Activated CD8-positive, alpha-beta memory T cell treated with anti-CD3 and anti-CD28 coated beads for 4 hours (primary cell): ENCODE results near the gene FOXA3.

Experiments used
- DNase-seq, 2 donors: peaks; one replicate each; pipeline ENCODE4 v3.0.0-alpha.2; 2020; ENCODE audit warnings: low read depth in 2 of 2

The FOXA3 gene

DNA sequence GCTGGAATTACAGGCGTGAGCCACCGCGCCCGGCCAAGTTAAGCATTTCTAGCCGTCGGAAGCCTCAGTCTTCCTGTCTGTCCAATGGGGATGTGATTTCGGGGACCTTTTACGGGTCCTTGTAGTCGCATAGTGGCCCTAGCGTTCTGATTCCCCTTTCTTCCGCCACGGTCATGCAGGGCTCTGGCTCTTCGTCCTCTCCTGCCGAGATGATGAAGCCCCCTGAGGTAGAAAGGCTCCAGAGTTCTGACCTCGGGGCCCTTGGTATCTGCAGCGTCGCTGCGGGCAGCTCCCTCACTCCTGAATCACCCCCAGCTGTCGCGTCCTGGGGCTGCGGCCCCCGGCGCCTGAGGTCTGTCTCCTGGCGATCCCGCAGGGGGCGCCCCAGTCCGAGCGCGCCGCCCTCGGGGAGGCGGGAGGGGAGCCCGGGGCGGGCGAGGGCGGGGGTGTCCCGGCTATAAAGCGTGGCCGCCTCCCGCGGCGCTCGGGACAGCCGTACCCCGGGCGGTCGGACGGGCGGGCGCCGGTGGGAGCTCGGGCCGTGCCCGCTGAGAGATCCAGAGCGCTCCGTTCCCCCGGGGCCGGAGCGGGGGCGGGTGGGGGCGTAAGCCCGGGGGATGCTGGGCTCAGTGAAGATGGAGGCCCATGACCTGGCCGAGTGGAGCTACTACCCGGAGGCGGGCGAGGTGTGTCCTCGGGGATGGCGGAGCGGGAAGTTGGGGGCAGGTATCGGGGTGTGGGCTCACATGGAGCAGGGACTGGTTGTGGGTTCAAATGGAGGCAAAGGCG is at the start of gene FOXA3:
FOXA3 (plus strand) TSS at position 487 of the 789 bp plus-strand sequence; CDS start at position 618, 131 bp downstream.
- no peak for DNase-seq

DNA sequence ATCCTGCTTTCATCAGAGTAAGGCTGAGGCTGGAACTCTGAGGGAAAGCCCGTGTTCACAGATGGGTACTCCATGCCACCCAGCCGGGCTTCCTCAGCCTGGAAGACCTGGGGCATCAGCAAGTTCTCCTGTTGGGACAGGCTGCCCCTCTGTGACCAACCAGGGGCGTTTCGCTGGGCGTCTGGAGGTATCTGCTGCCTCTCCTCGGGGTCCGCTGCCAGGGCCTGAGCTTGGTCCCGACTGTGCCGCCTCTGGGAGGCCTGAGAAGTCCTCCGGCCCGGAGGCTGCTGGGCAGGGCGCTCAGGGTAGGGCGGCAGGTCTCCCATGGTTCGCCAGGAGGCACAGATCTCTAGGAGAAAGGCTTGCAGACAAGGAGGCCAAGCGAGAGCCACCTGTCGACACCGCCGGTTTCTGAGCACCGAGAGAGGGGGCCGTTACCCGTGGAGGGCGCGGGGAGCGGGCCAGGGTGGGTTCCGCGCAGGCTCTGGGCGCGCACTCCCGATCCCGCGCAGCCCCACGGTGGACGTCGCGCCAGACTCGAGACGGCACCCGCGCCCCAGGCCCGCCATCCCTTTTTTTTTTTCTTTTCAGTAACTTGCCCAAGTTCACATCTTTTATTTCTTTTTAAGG is 49.2 kb upstream of the FOXA3 start, which contains the start of gene RSPH6A:
RSPH6A (minus strand) TSS at position 458 of the 630 bp plus-strand sequence; CDS start at position 326, 132 bp downstream.
- DNase-seq, result no peak

DNA sequence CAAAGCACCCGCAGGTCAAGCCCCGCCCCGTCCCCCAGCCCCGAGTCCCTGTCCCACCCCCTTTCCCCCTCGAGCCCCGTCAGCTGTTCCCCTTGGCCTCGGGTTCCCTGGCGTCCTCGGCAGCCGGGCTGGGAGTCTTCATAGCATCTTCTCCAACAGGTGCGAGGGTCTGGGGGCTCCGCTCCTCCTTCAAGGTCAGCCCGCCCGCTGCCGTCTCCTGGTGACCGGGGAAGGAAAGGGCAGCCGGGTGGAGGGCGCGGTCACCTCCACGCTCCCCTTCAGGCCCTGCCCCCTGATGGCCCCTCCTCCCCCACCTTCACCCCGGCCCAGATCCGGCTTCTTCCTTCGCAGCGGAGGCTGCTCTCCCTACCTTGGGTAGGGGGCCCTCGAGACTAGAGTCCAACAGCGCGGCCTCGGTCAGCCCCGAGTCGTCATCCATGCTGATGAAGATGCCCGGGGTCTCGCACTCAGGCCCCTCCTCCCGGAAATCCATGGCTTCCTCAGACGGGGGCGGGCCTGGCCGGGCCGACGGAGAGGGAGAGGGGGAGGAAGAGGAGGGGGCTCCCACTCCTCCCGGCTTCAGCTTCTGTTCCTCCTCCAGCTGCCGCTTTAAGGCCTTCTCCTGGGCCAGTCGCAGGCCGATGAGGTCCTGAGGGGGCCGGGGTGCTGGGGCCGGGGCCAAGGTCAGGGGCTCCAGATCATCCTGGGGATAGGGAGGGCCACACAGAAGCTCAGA is 48.5 kb upstream of the FOXA3 start:
- no peak for DNase-seq

DNA sequence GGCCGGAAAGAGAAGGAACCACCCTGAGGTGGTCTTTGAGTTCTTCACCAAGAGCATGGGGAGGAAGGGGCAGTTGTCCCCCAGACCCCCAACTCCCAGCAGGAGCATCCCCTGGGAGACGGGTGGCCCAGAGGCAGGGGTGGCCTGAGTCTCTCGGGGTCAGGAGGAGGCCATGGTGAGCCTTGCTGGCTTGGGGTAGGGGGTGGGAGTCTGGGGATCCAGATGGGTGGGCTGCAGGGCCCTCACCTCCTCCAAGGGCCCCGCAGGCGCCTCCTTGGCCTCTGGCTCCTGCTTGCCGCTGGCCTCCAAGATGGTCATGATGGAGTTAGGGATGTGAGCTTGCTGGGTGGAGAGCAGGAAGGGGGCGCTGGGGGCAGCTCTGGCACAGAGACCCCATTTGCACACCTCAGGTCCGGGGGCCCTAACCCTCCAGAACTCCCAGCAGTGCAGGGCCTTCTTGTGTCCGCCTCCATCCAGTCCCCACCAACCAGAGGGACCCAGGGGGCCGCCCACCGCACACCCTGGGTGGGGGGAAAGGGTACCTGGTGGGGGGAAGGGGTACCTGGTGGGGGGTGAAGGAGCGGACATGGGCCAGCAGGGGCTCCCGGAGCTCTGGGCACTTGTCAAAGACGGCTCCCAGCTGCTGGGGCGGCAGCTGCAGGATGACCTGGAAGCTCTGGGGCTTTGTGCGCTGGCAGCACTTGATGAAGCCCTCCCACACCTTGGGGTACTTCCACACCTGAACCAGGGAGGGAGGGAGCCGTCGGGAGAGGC is 47.7 kb upstream of the FOXA3 start:
- DNase-seq, result no peak

DNA sequence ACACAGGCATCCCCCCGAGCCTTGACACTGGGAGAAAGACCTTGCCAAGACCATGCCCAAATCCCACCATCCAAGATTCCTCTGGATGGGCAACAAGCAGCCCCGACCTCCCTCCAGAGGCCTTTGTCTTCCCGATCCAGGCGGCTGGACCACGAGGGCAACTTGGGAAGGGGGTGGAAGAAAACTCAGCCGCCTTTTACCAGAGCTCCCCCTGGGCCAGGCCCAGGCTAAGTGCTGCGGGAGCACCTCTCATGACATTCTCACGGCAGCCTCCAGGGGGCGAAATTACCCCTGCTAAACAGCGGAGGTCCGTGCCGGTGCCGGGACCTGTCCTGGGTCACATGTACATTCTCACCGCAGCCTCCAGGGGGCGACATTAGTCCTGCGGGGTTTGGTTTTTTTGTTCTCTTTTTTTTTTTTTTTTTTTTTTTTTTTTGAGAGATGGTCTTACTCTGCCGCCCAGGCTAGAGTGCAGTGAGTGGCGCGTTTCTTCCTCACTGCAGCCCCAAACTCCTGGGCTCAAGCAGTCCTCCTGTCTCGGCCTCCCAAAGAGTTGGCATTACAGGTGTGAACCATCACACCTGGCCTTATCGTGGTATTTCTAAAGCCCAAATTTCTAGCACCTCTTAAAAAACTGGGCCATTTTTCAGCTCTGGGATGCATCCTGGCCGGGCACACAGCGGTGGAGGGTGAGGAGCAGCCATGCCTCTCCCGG is 47.0 kb upstream of the FOXA3 start:
- DNase-seq, result peak; percentile 90 to 92

DNA sequence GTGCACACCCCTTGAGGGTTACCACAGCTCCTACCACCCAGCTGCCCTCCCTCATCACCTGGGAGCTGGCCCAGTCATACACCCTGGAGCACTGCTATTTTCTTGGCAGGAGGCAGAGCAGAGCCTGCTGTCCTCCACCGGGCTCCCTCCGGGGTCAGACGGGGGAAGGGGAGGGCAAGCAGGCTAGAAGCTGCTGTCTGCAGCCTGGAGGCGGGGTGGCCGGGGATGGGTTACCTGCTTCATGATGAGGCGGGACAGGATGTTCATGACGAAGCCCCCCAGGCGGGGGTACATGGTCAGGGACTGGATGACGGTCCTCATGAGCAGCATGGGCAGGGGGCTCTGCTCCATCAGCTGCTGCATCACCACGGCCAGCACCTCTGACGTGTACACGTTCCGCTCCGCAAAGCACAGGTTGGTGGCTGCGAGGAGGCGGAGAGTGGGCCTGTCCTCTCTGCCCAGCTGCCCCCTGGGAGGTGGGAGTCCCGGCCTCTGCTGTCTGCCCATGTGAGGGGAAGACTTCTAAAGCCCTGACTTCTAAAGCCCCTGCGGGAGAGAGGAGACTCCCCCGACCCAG is 46.3 kb upstream of the FOXA3 start:
- DNase-seq, result no peak

DNA sequence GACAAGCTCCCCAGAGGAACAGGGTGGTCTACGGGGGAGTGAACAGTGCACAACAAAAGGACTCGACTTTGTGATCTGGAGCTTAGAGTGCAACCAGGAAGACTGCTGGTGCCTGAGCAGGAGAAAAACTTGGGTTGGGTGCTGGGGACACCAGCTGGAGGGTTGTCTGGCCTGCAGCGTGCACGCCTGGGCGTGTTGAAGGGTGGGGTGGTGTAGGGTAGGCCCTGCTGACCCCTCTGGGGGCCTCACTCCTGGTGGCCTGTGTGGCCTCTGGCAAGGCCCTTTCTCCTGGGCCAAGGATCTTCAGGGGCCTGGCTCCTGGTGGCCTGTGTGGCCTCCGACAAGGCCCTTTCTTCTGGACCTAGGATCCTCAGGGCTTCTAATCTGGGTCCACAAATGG is 44.4 kb upstream of the FOXA3 start:
- DNase-seq, result no peak

DNA sequence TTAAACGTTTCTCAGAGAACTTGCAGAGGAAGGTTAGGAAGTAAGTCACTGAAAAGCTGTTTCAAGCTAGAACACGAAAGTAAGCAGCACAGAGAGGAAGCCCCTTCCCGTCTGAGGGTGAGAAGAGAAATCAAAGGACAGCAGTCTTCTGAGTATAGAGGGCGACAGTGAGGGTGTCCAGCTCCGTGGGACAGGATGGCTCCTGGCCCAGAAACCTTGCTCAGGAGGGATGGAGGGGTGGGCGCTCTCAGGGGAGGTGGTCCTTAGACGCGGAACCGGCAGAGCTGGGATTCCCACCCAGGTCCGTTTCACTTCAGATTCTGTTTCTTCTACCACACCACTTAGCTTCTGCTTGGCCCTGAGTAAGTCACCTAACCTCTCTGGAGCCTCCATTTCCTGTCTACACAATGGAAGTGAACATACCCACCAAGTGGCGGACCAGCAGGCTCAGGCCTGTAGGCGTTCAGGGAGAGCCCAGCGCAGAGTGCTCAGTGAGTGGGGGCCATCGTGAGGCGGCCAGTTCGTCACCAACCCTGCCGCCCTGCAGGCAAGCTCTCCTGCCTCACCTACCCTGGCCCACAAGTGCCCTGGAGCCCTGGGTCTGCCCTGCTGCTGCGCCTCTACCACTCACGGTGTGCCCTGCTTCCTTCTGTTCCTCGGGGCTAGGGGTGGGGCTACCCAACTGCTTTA is 43.6 kb upstream of the FOXA3 start:
- DNase-seq, result no peak

DNA sequence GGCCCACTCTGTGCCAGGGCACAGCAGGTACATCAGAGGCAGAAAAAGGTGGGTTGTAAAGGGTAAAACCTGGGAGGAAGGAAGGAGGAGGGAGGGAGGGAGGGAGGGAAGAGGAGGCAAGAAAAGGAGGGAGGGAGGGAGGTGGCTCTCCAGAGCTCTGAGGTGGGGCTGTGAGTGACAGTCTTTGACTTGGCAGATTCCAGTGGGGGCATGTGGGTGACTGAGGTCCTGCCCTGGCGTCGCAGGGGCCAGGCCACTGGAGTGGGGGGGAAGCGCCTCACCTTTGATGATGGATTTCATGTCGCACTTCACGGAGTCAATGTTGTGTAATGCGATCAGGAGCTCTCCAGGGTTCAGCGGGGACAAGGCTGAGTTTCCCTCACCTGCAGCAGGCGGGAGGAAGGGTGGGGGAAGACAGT is 43.0 kb upstream of the FOXA3 start:
- DNase-seq, result no peak

DNA sequence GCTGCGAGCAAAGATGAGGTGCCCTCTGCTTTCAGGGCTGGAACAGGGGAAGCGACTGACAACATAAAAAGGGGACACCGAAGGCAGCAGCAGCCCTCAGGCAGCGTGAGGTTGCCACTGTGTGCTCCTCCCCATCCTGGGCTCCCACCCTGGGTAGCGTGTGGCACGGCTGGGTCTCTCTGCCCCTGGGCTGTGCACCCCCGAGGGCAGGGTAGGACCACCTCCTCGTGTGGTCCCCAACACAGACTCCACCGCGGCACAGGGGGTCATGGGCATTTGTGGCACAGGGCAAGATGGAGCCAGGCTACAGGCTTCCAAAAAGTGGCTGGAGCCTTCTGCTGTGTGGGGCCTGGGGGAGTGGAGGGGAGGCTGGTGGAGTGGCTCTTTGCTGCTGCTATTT is 42.6 kb upstream of the FOXA3 start:
- no peak for DNase-seq

DNA sequence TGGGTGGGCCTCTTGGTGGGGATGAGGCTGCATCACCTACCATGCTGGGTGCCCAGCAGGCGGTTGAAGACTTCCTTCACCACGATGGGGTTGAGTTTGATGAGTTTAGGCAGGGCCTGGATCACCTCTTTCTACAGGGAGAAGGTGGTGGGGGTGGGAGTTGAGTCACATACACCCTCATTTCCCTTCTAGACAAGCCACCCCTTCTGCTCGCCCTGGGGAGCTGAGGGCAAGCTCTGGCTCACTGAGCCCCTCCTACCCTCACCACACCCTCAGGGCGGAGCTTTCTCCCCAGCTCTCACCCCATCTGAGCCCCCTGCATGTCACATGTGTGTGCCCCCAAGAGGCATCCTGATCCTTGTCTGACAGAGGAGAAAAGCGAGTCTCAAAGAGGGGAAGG is 41.4 kb upstream of the FOXA3 start:
- no peak for DNase-seq

DNA sequence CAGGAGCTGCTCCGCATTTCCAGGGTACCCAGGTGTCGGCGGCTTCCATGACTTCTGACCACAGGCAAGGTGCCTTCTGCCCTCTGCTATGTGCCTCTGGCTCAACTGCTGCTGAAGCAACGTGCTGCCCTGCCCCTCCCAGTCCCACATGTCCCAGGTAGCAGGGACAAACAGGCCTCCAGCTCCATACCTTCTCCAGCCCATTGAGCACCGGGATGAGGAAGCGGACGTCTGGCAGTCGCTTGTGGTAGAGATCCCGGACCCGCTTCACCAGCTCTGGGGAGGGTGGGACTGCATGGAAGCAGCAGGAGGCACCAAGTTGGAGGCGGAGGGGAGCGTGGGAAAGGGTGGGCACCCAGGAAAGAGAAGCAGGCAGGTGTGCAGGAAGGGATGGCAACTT is 40.9 kb upstream of the FOXA3 start:
- DNase-seq, result no peak

DNA sequence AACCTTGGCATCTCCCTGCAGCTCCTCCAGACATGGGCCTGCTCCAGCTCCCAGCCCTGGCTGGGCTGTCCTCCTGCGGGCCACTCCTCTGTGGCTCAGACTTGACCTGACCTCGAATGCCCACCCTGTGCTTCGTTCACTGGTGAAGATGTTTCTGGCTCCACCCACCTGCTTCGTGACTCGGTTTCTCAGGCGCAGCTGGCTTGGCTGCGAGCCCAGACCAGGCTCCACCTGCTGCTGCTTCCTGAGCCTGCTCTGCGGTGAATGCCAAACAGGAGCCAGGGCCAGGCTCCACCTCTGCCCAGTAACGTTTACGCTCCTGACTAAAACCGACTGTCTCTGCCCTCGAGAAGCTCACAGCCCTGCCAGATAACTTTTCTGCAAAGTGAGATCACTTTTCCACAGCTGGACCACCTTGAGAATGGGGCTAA is 40.1 kb upstream of the FOXA3 start:
- DNase-seq, result no peak

DNA sequence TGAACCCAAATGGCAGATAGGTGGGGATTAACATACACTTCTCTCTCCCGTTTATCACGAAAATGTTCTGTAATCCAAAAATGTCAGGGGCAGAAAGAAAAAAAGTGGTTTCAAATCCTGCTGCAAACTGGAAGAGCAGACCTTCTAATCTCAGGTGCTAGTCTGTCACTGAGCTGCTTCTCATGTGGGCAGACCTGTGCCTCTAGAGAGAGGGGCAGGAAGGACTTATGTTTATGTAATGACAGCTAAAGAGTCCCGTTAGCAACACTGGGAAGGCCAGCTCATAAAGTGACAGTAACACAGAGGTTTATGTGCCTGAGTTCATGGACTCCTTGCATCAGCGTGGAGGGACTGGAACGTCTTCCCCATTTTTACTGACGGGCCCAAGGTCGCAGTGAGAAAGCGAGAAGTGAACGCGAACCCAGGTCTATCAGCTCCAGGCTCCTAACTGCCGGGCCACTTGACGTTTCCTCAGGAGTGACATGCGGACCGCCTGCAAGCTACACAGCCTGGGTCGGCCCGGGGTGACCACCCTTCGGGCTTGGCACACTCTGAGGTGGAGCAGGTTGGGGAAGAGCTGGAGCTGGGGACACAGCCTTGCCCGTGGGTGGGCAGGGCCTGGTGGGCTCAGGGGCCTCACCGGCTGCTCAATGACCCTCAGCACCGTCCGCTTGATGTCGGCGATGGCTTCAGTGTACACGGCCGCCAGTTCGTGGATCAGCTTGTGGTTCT is 39.4 kb upstream of the FOXA3 start:
- DNase-seq, result no peak

DNA sequence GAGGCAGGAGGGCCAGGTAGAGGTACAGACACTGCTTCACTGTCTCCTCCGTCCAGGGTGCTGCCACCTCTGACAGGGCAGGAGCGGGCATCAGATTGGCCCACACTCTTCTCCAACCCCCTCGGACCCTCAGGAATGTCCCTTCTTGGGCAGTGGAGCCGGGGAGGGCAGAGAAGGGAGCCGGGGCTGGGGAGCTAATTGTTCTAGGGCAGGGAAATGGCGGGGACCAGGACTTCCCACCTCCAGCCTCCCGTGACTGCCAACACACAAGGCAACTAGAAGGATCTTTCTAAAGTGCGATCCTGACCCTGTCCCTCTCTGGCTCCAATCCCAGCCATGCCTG is 38.9 kb upstream of the FOXA3 start:
- no peak for DNase-seq

DNA sequence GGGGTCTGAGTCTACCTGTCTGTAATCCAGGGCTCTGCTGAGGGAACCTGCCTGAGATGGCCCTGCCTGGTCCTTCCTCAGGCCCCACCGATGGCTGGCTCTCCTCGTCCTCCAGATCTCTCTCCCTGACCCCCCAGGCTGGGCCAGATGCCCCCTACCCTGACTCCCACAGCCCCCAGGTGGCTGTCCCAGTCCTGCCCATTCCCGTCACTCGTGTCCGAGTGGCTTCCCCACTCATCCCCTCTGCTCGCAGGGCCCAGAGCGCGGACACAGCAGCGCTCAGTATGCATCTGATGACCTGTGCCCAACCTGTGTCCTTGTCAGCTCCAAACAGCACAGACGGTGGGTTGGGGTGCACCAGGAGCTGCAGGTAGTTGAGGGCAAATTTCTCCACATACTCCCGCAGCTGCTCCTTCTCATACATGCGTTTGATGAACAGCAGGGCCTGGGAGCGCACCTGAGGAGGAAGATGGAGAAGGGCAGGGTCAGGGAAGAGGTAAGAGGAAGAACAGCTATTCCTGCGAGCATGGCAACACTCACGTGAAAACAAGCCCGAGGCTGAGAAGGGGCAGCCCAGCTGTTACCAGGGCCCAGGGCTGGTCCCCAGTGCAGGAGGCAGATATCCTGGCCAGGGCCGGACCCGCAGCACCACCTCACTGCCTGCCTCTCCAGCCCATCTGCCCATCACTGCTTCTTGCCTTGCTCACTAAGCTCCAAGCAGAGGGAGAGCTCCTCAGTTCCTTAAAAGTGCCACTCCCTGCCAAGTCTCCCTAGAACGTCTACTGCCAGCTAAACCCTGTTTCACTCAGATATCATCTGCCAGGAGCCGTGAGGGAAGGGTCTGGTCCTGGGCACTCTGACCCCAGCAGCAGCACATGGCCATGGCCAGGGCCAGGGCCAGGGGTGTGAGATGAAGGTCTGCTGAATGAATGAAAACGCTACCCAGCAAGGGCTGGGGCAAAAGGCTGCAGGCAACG is 37.9 kb upstream of the FOXA3 start:
- no peak for DNase-seq

DNA sequence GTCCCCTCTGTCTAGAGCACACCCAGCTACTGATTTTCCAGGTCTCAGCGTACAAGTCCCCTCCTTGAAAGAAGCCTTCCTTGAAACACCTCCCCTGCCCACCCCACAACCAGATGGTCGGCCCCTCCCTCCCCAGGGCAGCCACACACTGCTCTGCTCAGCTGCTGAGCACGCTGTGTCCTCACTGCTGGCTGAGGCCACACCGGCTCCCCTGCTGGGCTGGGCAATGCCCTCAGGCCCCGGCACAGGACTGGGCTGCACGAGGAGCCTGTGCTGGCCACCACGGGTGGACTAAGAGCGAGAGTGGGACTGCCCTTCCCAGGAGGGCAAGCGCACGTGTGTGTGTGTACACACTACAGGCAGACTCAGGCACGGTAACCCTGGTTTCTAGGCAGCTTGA is 37.2 kb upstream of the FOXA3 start:
- no peak for DNase-seq

DNA sequence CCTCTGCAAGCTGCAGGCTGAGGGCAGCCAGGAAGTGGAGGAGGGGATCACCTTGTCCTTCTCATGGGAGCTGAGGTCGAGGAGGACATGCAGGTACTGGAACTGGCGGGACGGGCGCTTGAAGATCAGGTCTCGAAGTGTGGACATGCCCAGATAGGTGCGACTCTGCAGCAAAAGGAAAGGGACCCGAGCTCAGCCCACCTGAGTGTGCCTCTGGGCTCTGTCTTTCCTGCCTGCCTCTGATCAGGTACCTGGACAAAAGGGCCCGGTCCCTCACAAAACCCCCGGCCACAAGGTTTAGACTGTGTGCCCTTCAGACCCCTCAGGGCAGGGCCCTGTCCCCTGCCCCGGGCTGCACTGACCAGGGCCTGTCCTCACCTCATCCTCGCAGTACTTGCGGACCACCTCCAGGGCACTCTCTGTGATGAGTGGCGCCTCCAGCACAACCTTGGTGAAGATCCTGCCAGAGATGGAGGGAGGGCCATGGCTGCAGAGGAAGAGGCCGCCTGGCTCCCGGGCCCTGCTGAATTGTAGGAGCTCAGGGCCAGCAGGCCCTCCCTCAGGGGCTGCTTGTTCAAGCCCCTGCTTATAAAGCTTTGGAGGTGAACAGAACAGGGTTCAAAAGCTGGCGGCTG is 36.5 kb upstream of the FOXA3 start:
- DNase-seq, result no peak
